Heart right ventricle (tissue), 16 donors: ENCODE results near the gene AAGAB. TPM values are rescaled to one million over a fixed set of nuclear protein-coding genes. Genes with fewer than 3 reads are reported as not detected.

Experiments
- ATAC-seq, 8 donors: fragments of 200-7000 bp; cut with Tn5 transposase; one replicate each; pipeline ENCODE4 v1.9.1; 2020; ENCODE audit warnings: mild to moderate bottlenecking in 8 of 8, moderate library complexity in 8 of 8, moderate number of reproducible peaks in 1 of 8
- DNase-seq, 2 donors: peaks; one replicate each; pipeline ENCODE4 v3.0.0-alpha.2; 2020
- H3K27ac ChIP-seq, 10 donors: fragments of 200-600 bp; sonication (generic) in 2 of 10; one replicate each; pipeline versions ENCODE4 v1.5.0 to v1.8.0; 2020 to 2022; ENCODE audit warnings: mild to moderate bottlenecking in 3 of 10
- H3K27me3 ChIP-seq, 7 donors: fragments of 200-600 bp; one replicate each; pipeline ENCODE4 v1.8.0; 2021 to 2022; ENCODE audit warnings: mild to moderate bottlenecking in 2 of 7
- H3K36me3 ChIP-seq, 9 donors: fragments of 200-600 bp; sonication (generic) in 1 of 9; one replicate each; pipeline versions ENCODE4 v1.5.0 to v1.8.0; 2020 to 2022; ENCODE audit warnings: mild to moderate bottlenecking in 2 of 9
- H3K4me1 ChIP-seq, 9 donors: fragments of 200-600 bp; sonication (generic) in 1 of 9; one replicate each; pipeline versions ENCODE4 v1.5.0 to v1.8.0; 2020 to 2022; ENCODE audit warnings: mild to moderate bottlenecking in 4 of 9
- H3K4me3 ChIP-seq, 10 donors: fragments of 200-600 bp; sonication (generic) in 2 of 10; one replicate each; pipeline versions ENCODE4 v1.5.0 to v1.8.0; 2020 to 2022; ENCODE audit warnings: mild to moderate bottlenecking in 7 of 10, moderate library complexity in 2 of 10
- H3K9me3 ChIP-seq, 11 donors: fragments of 200-600 bp in 10 of 11; sonication (generic) in 2 of 11; one replicate each; pipeline versions ENCODE4 v1.5.0 to v1.8.0; 2013 to 2022; ENCODE audit warnings: mild to moderate bottlenecking in 2 of 11, control low read depth in 1 of 11, moderate library complexity in 1 of 11
- WGBS, 2 donors: extraction: QIAGEN DNeasy Blood & Tissue Kit; methylation state at CpG; one replicate each; pipeline ENCODE4 v1.1.7; 2013; ENCODE audit warnings: inconsistent platforms in 1 of 2; 5-methylcytosine and 5-hydroxymethylcytosine counted together
- intact Hi-C, 10 donors: fragments of 100-400 bp; cut with DNase I; formaldehyde crosslinking; loops; one replicate each; pipeline versions ENCODE4 v1.11.1 to v1.14.2; 2022
- polyA plus RNA-seq, 2 donors: library from polyadenylated mRNA; stranded (reverse); fragments of 200-250 nt; gene quantifications; one replicate each; pipeline ENCODE4 v1.2.3, GENCODE V29; 2013
- total RNA-seq, 10 donors: library from RNA; stranded (reverse); fragmentation: NEBNext Ultra II Directional in 3 of 10; extraction: Animal tissue kit (Norgen Biotek cat#: 25700) in 3 of 10; gene quantifications; one replicate each; pipeline versions ENCODE4 v1.2.1 to v1.2.4, GENCODE V29; 2021 to 2023
- TF ChIP-seq, protein P1 (sequence below), 9 donors: fragments of 200-600 bp; sonication (generic) in 2 of 9; IDR thresholded peaks; one replicate each; pipeline versions ENCODE4 v1.5.0 to v1.8.0; 2021 to 2022; ENCODE audit warnings: antibody characterized with exemption in 9 of 9, mild to moderate bottlenecking in 5 of 9, moderate library complexity in 1 of 9
- donor health status: Arrhythmogenic right ventricular cardiomyopathy.
- donor health status: ischemic (EF 13 %, LVEDD 7.1; RV severe dilation, severe dysfunction).
- donor health status: healthy with polysubstance abuse.
- donor health status: DM: no; HTN: yes; CAD: no.
- donor health status: DM: no; HTN: no; CAD: no.
- donor health status: ischemic (EF 25% LVEDD 6.9; RV normal size, moderate dysfunction).
- donor health status: ischemic (EF 25% LVEDD 5.7; RV mildly dilated, moderate dysfunction).
- donor health status: healthy.
- donor health status: DM: yes; HTN: yes; CAD: no.
- donor health status: Ischemic cardiomyopathy.
- donor health status: ischemic (EF 35%, LVEDD 5.7; RV mildly dilated, moderate dysfunction).
- donor health status: nonischemic (EF 11% LVEDD 7.7; RV severe dilation, severe dysfunction).
- donor health status: DM: yes; HTN: yes; CAD: no.
- donor health status: PGD.
- donor health status: ischemic (EF 29% LVEDD 5.4; RV normal size, mild dysfunction).
- donor health status: nonischemic (EF 23%, LVEDD 6.1; RV moderate dilation, normal function).

AAGAB gene
- total and polyA plus RNA-seq, 12 donors = 4.3 to 33.4 (median 24.3) TPM

DNA sequence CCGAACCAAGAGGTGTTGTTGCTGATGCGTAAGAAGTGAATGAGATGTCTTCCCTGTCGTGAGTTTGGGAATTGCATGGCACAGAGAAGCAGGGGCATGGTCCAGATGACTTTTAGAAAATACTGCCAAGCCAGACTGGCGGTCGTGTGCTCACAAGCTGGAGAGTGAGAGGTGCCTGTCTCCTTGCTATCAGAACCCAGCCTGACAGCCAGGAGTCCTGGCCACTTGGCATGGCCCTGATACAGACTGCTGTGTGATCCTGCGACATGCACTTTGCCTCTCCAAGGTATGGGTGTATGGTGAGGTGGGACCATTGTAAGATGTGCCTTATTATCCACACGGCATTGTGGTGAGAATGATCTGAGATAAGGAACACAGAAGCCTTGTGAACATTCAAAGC, 96.1 kb downstream of the AAGAB start:
- H3K36me3 ChIP-seq = no peaks in the 10 kb centered on the region
- no peak for DNase-seq
- 49 to 63% methylated on average over 7 of the region's 7 CpGs for WGBS, 2 donors
- H3K4me1 ChIP-seq = peaks cover 0 to 55% (median 38%) of the 10 kb centered on the region in 9 donors
- H3K27ac ChIP-seq = peak overlapping the region in 7 of 10 donors; percentile 15 to 61 (median 38)
- H3K4me3 ChIP-seq = no peak overlapping the region
- TF ChIP-seq, protein P1, sequence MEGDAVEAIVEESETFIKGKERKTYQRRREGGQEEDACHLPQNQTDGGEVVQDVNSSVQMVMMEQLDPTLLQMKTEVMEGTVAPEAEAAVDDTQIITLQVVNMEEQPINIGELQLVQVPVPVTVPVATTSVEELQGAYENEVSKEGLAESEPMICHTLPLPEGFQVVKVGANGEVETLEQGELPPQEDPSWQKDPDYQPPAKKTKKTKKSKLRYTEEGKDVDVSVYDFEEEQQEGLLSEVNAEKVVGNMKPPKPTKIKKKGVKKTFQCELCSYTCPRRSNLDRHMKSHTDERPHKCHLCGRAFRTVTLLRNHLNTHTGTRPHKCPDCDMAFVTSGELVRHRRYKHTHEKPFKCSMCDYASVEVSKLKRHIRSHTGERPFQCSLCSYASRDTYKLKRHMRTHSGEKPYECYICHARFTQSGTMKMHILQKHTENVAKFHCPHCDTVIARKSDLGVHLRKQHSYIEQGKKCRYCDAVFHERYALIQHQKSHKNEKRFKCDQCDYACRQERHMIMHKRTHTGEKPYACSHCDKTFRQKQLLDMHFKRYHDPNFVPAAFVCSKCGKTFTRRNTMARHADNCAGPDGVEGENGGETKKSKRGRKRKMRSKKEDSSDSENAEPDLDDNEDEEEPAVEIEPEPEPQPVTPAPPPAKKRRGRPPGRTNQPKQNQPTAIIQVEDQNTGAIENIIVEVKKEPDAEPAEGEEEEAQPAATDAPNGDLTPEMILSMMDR (IDR thresholded peaks at IDR 0.05) = no peak
- peak in 6 of 8 donors; percentile 15 to 58 (median 46) for ATAC-seq
- no peaks in the 10 kb centered on the region for H3K9me3 ChIP-seq
- no peaks in the 10 kb centered on the region for H3K27me3 ChIP-seq
- intact Hi-C loops = no loop called here

DNA sequence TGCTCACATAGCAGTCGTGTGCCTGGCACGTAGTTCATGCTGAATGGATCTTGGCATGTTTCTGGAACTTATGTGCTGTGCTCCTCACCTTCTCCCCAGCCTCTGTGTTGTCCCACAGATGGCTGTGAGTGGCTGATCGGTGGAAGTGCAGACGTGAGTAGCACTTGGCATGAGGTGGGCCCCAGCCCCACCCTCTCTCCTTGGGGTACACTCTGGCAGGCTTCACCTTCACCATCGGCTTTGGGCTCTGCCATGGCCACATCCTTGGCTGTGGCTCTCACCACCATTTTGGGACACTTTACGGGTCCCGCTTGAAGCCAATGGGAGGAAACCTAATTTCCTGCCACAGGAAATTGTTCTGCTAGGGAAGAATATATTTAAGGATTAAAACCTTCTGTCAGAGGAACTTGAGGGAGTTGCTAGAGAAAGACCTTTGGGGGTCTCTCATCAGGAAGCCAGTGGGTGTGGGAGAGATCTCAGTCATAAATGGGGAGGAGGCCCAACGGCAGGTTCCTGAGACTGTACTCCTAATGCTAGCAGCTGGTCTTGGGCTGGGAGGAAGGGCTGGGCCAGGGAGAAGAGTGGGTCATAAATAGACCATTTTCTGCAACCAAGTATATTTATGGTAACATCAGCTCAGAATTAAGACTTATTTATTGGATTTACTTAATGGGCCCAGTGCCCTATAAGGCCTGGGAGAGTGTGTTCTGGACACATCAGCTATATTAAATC, 96.8 kb downstream of the AAGAB start:
- Histone ChIP-seq H3K27ac (peak overlapping the region in 8 of 10 donors; percentile 4 to 62 (median 46)), H3K27me3 (no peaks in the 10 kb centered on the region), H3K9me3 (no peaks in the 10 kb centered on the region), H3K4me3 (no peak overlapping the region), H3K4me1 (peaks cover 0 to 54% (median 37%) of the 10 kb centered on the region in 9 donors), H3K36me3 (no peaks in the 10 kb centered on the region)
- 64 to 70% methylated on average over 8 of the region's 8 CpGs for WGBS, 2 donors
- ATAC-seq = peak in 7 of 8 donors; percentile 21 to 83 (median 62)
- DNase-seq = no peak
- TF ChIP-seq, protein P1 (IDR thresholded peaks at IDR 0.05) = no peak
- intact Hi-C loops = no loop called here

DNA sequence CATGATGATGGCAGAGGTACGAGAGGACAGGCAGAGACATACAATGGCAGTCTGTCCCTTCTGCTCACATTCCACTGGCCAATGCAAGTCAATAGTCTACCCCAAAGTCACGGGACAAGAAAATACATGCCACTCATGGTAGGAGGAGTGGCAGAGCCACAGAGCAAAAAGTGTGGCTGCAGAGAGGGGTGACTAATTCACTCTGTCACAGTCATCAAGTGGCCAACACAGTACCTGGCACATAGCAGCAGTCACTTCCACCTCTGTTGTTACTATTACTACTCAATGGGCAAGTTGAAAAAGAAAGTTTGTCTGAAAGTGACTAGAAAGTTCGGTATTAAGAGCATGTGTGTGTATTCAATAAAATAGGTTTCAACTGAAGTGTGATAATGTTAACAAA, 97.6 kb downstream of the AAGAB start:
- Histone ChIP-seq H3K4me1 (peaks cover 0 to 46% (median 32%) of the 10 kb centered on the region in 9 donors), H3K36me3 (no peaks in the 10 kb centered on the region), H3K9me3 (no peaks in the 10 kb centered on the region), H3K27me3 (no peaks in the 10 kb centered on the region), H3K27ac (peak overlapping the region in 3 of 10 donors; percentile 31 to 62 (median 61)), H3K4me3 (no peak overlapping the region)
- 98% methylated on average over 3 of the region's 3 CpGs for WGBS, 2 donors
- intact Hi-C loops = no loop called here
- no peak for DNase-seq
- TF ChIP-seq, protein P1 (IDR thresholded peaks at IDR 0.05) = no peak
- no peak for ATAC-seq

DNA sequence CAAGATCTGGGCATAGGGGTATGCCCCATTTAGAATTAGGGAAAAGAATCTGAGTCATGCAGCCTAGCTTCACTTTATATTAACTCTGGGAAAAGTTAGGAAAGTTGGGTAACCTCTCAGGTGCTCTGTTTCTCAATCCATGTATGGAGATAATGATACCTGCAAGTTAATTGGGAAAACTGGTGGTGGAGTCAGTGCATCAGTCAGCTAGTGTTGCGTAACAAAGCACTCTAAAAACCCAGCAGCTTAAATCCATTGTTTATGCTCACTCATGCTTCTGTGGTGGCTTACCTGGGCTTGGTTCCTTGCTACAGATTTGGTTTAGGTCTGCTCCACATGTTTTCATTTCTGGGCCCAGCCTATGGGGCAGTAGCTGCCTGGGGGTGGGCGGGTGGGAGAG, 98.0 kb downstream of the AAGAB start:
- intact Hi-C loops = no loop called here
- no peak for DNase-seq
- Histone ChIP-seq H3K9me3 (no peaks in the 10 kb centered on the region), H3K4me1 (peaks cover 0 to 45% (median 28%) of the 10 kb centered on the region in 9 donors), H3K36me3 (no peaks in the 10 kb centered on the region), H3K4me3 (no peak overlapping the region), H3K27me3 (no peaks in the 10 kb centered on the region), H3K27ac (no peak overlapping the region)
- 99 to 100% methylated on average over 2 of the region's 2 CpGs for WGBS, 2 donors
- TF ChIP-seq, protein P1 (IDR thresholded peaks at IDR 0.05) = no peak
- no peak for ATAC-seq
